Kidney epithelial cell (primary cell): ENCODE measurements around the gene PUS10. TPM values are rescaled to one million over a fixed set of nuclear protein-coding genes. Genes with fewer than 3 reads are reported as not detected.

Experiments
- DNase-seq: peaks from one replicate; pipeline ENCODE4 v3.0.0-alpha.2; 2010; ENCODE audit warnings: low read depth
- H3K27me3 ChIP-seq: 2 replicates; pipeline ENCODE4 v1.6.0; 2011; ENCODE audit warnings: low read length; ENCODE audit not compliant: control insufficient read depth, insufficient read depth
- H3K36me3 ChIP-seq: 2 replicates; pipeline ENCODE4 v1.5.1; 2011; ENCODE audit warnings: low read length; ENCODE audit not compliant: control insufficient read depth, insufficient read depth
- H3K4me3 ChIP-seq: 2 replicates; pipeline ENCODE4 v1.5.1; 2011; ENCODE audit warnings: low read depth, mild to moderate bottlenecking, control low read depth, low read length
- CTCF ChIP-seq: IDR thresholded peaks from 2 replicates; pipeline ENCODE4 v1.5.1; 2011; ENCODE audit warnings: mild to moderate bottlenecking, moderate library complexity, low read length, control low read depth, inconsistent platforms; ENCODE audit not compliant: insufficient read depth, poor library complexity, severe bottlenecking
- total RNA-seq: library from RNA; depleted of rRNA; stranded (reverse); fragments of >200 nt; gene quantifications from 2 replicates; pipeline ENCODE4 v1.2.3, GENCODE V29; 2015

Gene PUS10
- total RNA-seq, 1 donor from 2014 or later, result 8.9 TPM

GRCh38 chr2:60972889-60973656 lies 45.0 kb downstream of the PUS10 start:
- no peak for TF ChIP-seq CTCF
- DNase-seq, result no peak
- Histone ChIP-seq H3K36me3 (no peaks in the 10 kb centered on the region), H3K27me3 (no peaks in the 10 kb centered on the region), H3K4me3 (no peak overlapping the region)

DNA sequence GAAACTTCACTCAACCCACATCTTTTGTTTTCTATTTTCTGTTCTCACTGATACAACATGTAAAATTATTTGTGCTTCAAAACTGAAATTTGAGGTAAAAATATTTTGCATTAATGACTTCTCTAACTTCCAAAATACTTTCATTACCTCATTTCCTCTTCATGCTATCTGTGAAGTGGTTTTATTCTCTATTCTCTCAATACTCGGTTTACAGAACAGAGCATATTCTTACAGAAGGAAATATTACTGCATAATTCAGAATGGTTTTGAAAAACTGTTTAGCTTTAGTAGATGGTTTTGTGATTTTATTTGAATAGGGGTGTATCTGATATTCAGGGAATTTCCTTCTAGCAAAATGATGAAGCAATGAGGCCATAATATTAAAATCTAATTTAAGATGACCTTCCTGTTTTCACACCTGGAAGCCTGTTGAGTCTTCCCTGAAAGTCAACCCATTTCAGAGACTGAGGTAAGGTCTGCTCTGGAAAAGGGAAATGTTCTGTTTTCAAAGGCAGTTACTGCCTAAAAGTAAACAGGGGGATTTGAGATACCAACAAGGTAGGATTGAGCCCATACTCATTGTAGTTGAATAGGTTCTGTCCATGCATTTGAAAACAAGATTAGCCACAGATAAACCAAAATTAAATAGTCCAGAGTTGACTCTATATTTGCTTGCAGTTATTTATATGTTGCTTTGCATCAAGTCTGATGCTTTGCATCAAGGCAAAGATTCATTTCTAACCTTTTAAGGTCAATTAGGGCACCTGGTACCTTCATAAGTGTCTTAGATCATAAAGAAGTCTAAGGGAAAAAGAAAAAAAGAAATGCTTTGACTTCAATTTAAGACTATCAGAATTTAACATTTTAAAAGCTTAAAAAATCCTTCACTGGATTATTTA lies 51.3 kb downstream of the PUS10 start:
- no peak for TF ChIP-seq CTCF
- Histone ChIP-seq H3K4me3 (no peak overlapping the region), H3K27me3 (no peaks in the 10 kb centered on the region), H3K36me3 (no peaks in the 10 kb centered on the region)
- no peak for DNase-seq

- no peak for DNase-seq
- no peak for TF ChIP-seq CTCF
- no peaks in the 10 kb centered on the region for H3K27me3 ChIP-seq
- H3K4me3 ChIP-seq, result no peak overlapping the region
- H3K36me3 ChIP-seq, result no peaks in the 10 kb centered on the region
These were observed 52.6 kb downstream of the PUS10 start for GRCh38 chr2:60965499-60965785.

DNA sequence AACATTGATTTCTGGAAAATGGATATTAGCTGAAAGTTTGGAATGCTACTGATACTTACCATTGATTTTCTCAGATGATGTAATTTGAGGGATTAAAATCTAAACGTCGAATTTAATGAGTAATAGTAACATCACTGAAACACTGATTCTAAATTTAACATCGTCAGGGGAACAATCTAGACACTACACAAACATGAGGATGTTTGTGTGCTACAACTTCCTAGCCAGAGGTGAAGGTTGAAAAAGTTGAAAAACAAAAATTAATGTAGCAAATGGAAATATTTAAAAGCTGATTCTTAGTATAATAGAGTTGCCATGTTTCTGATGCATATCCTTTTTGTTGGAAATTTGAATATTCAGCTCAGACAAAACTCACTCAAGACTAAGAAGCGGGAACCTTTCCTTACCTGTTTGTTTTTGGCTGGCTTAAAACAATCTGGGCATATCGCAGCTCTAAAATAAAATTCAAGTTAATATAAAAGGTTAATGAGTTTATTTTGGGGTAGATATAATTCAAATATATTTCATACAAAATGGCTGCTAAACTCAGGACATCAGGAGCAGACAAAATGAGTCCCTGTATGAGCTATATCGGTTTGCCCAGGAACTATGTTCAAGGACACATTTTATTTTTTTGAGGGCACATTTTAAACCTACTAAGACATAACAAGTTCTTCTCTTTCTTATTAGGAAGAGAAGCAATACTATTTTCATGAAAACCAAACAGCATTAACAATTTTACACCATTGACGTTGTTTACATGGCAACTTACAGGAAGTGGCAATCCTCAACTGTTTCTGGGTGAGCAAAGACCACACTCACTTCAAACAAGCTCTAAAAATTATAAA lies 53.2 kb downstream of the PUS10 start:
- TF ChIP-seq CTCF, result no peak
- Histone ChIP-seq H3K27me3 (no peaks in the 10 kb centered on the region), H3K36me3 (no peaks in the 10 kb centered on the region), H3K4me3 (no peak overlapping the region)
- no peak for DNase-seq

GRCh38 chr2:60963190-60963589 lies 54.9 kb downstream of the PUS10 start:
- no peak for TF ChIP-seq CTCF
- Histone ChIP-seq H3K27me3 (no peaks in the 10 kb centered on the region), H3K36me3 (no peaks in the 10 kb centered on the region), H3K4me3 (no peak overlapping the region)
- no peak for DNase-seq
